ENCODE measurements around the gene ATXN7L1. TPM values are rescaled to one million over a fixed set of nuclear protein-coding genes. Genes with fewer than 3 reads are reported as not detected.

The ATXN7L1 gene
- total and polyA plus RNA-seq, 2 of the 13 experiments (the other 11 are each of a cell fraction or from before 2014, with no cell fraction given): 4.1 to 7.8 TPM

DNA sequence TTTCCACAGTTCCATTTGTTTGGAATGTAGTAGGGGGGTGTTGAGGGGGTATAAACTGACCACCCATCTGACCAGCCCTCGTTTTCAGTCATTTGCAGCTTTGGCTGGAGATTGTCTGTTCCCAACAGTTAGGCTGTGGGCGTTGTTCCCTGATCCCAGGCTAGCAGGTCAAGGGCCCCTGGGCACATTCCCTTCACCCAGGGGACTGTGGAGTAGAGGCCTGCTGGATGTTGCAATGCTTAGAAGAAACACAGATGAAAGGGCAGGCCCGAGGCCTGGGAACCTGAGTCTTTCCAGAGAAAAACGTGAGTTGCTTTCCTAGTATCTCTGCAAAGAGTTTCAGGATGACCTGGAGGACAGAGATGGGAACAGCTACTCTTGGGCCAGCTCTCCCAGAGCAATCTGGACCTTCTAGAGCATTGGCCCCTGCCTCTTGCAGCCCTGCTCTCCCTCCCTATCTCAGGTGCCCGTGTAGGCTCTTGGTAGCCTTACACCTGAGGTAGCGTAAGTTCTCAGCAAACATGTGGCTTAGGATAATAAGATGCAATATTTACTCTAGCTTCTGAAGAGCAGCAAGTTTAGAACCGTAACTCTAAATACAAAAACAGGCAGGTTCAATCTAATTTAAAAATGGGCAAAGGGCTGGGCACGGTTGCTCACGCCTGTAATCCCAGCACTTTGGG, 195.8 kb downstream of the ATXN7L1 start:
- CTCF ChIA-PET (ENCODE audit: low intra/inter-chr PET ratio, low total read pairs): no interaction called here
- POLR2A ChIA-PET: interaction anchor here (0.8 kb wide), 1 partner anchor 297 kb away, joined by 3 read pairs; no protein-coding TSS in a partner anchor
- Histone ChIP-seq H3K27me3 (ENCODE audit: control insufficient read depth in 1 of 2, insufficient read depth in 2 of 2, low read length in 2 of 2) (no peaks in the 10 kb centered on the region), H3K27ac (ENCODE audit: extremely low read length, insufficient read depth, low read length) (peak overlapping the region; percentile 43), H3K4me1 (ENCODE audit: insufficient read depth, low read length) (peaks cover 15% of the 10 kb centered on the region), H3K9me3 (ENCODE audit: low read length) (no peaks in the 10 kb centered on the region), H3K36me3 (replicated peaks in 1 of 2; ENCODE audit: control insufficient read depth in 1 of 2, insufficient read depth in 2 of 2, low read length in 2 of 2) (no peaks in the 10 kb centered on the region), H4K20me1 (ENCODE audit: insufficient read depth, low read length) (no peaks in the 10 kb centered on the region), H2AFZ (ENCODE audit: low read length) (no peak overlapping the region), H3K79me2 (ENCODE audit: insufficient read depth, low read length) (no peaks in the 10 kb centered on the region), H3K4me3 (replicated peaks in 1 of 3; ENCODE audit: insufficient read depth in 1 of 3, low read depth in 2 of 3, low read length in 3 of 3) (peak overlapping the region in 1 of 3 experiments; percentile 29; a peak in 1 of 6 replicates), H3K4me2 (ENCODE audit: low read depth, low read length) (peak overlapping the region; percentile 59), H3K9ac (ENCODE audit: insufficient read depth, low read depth, low read length) (no peak overlapping the region)
- WGBS (ENCODE audit: low lambda C conversion rate): 25% methylated on average over 8 of the region's 9 CpGs
- DNase-seq (ENCODE audit: low spot score) (peak; percentile 68), FAIRE-seq (peak; percentile 85), ATAC-seq (peak; percentile 99)
- in situ Hi-C loops (cut with HindIII; ENCODE audit: extremely low pct_ligation_motif_present, low pct_unique_long_range_greater_than_20kb) (no loop called here), intact Hi-C loops (cut with micrococcal nuclease; ENCODE audit: unreplicated experiment) (no loop called here)
- BruUV-seq (replicated peaks): no TSS peak
- peak; percentile 42; the same call in 1 of the 2 replicates for TF ChIP-seq ZBTB26 (CRISPR knock-in tag; IDR thresholded peaks at IDR 0.05; ENCODE audit: borderline replicate concordance)
- no peak for TF ChIP-seq LCORL (IDR thresholded peaks at IDR 0.05)
- 0 out of 2 replicates have a peak, but pooled peaks have one; percentile 35 for TF ChIP-seq LCORL (CRISPR knock-in tag; IDR thresholded peaks at IDR 0.05)
- TF ChIP-seq, protein P1, sequence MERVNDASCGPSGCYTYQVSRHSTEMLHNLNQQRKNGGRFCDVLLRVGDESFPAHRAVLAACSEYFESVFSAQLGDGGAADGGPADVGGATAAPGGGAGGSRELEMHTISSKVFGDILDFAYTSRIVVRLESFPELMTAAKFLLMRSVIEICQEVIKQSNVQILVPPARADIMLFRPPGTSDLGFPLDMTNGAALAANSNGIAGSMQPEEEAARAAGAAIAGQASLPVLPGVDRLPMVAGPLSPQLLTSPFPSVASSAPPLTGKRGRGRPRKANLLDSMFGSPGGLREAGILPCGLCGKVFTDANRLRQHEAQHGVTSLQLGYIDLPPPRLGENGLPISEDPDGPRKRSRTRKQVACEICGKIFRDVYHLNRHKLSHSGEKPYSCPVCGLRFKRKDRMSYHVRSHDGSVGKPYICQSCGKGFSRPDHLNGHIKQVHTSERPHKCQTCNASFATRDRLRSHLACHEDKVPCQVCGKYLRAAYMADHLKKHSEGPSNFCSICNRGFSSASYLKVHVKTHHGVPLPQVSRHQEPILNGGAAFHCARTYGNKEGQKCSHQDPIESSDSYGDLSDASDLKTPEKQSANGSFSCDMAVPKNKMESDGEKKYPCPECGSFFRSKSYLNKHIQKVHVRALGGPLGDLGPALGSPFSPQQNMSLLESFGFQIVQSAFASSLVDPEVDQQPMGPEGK (CRISPR knock-in tag; IDR thresholded peaks at IDR 0.05): peak; percentile 41
- TF ChIP-seq, protein P2, sequence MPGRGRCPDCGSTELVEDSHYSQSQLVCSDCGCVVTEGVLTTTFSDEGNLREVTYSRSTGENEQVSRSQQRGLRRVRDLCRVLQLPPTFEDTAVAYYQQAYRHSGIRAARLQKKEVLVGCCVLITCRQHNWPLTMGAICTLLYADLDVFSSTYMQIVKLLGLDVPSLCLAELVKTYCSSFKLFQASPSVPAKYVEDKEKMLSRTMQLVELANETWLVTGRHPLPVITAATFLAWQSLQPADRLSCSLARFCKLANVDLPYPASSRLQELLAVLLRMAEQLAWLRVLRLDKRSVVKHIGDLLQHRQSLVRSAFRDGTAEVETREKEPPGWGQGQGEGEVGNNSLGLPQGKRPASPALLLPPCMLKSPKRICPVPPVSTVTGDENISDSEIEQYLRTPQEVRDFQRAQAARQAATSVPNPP (CRISPR knock-in tag; IDR thresholded peaks at IDR 0.05): 0 out of 2 replicates have a peak, but pooled peaks have one; percentile 37
- no peak for TF ChIP-seq TFDP1 (CRISPR knock-in tag; IDR thresholded peaks at IDR 0.05; ENCODE audit: borderline replicate concordance)
- 0 out of 2 replicates have a peak, but pooled peaks have one; percentile 27 for TF ChIP-seq THAP11 (CRISPR knock-in tag; IDR thresholded peaks at IDR 0.05)
- peak; percentile 66; the same call in 1 of the 2 replicates for TF ChIP-seq ZFX (CRISPR knock-in tag; IDR thresholded peaks at IDR 0.05; ENCODE audit: low read depth)
- 0 out of 2 replicates have a peak, but pooled peaks have one; percentile 26 for TF ChIP-seq ZMYM4 (CRISPR knock-in tag; IDR thresholded peaks at IDR 0.05)
- TF ChIP-seq ZFY (CRISPR knock-in tag; IDR thresholded peaks at IDR 0.05): peak; percentile 71
- no peak for TF ChIP-seq GMEB2 (CRISPR knock-in tag; IDR thresholded peaks at IDR 0.05; ENCODE audit: low read depth)
- TF ChIP-seq, protein P3, sequence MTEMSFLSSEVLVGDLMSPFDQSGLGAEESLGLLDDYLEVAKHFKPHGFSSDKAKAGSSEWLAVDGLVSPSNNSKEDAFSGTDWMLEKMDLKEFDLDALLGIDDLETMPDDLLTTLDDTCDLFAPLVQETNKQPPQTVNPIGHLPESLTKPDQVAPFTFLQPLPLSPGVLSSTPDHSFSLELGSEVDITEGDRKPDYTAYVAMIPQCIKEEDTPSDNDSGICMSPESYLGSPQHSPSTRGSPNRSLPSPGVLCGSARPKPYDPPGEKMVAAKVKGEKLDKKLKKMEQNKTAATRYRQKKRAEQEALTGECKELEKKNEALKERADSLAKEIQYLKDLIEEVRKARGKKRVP (CRISPR knock-in tag; IDR thresholded peaks at IDR 0.05): 0 out of 4 replicates have a peak, but pooled peaks of 1 of the 2 experiments have one; percentile 41
- TF ChIP-seq NR2F1 (CRISPR knock-in tag; IDR thresholded peaks at IDR 0.05): peak; percentile 38 to 75; a peak in 1 of 4 replicates
- TF ChIP-seq RXRA (CRISPR knock-in tag; IDR thresholded peaks at IDR 0.05): peak; percentile 76; the same call in 1 of the 2 replicates
- TF ChIP-seq RFXAP (CRISPR knock-in tag; IDR thresholded peaks at IDR 0.05; ENCODE audit: borderline replicate concordance): no peak
